DMS 273 treated with DMSO at 0.1 percent for 48 hours (cell line): ENCODE measurements around the gene TIMP3.
"Not testable (repeated sequence)": the region's sequence is repeated elsewhere in the genome, so short reads cannot be mapped to it uniquely, and the experiment has no call there.

Experiments
- DNase-seq: peaks from one replicate; lab custom pipeline; 2025; lab: John Stamatoyannopoulos, UW

Gene TIMP3

DNA sequence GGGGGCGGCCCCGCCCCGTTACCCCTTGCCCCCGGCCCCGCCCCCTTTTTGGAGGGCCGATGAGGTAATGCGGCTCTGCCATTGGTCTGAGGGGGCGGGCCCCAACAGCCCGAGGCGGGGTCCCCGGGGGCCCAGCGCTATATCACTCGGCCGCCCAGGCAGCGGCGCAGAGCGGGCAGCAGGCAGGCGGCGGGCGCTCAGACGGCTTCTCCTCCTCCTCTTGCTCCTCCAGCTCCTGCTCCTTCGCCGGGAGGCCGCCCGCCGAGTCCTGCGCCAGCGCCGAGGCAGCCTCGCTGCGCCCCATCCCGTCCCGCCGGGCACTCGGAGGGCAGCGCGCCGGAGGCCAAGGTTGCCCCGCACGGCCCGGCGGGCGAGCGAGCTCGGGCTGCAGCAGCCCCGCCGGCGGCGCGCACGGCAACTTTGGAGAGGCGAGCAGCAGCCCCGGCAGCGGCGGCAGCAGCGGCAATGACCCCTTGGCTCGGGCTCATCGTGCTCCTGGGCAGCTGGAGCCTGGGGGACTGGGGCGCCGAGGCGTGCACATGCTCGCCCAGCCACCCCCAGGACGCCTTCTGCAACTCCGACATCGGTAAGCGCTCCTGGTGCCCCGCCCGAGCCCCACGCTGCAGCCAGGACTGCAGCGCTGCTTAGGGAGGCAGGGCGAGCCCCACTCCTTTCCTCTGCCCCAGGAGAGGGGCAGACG lies at the start of gene TIMP3:
Gene TIMP3, plus strand, starts transcription at position 169 of the 700 bp plus-strand sequence. Its CDS starts 297 bp downstream, at position 466.
- peak; percentile 11 for DNase-seq

DNA sequence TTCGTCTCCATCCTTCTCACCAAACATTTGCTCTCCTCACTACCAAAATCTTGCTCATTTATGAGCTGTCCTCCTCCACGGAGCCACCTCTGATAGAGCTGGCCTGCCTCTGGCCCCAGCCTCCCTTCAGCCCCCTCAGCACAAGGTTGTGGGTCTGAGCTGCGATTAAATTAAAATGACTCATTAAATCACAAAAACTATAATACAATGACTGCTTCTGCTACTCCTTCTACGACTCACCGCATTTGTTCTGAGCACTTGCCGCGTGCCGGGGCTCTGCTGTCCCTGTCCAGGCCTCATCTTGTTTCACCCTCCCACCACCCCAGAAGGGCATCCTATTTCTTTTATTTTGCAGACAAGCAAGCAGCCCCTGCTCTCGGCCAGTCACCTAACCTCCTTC lies 49.2 kb upstream of the TIMP3 start:
- DNase-seq, result no peak

GRCh38 chr22:32752816-32753520 lies 48.5 kb upstream of the TIMP3 start:
- no peak for DNase-seq

GRCh38 chr22:32753591-32753990 lies 47.9 kb upstream of the TIMP3 start:
- DNase-seq, result no peak

DNA sequence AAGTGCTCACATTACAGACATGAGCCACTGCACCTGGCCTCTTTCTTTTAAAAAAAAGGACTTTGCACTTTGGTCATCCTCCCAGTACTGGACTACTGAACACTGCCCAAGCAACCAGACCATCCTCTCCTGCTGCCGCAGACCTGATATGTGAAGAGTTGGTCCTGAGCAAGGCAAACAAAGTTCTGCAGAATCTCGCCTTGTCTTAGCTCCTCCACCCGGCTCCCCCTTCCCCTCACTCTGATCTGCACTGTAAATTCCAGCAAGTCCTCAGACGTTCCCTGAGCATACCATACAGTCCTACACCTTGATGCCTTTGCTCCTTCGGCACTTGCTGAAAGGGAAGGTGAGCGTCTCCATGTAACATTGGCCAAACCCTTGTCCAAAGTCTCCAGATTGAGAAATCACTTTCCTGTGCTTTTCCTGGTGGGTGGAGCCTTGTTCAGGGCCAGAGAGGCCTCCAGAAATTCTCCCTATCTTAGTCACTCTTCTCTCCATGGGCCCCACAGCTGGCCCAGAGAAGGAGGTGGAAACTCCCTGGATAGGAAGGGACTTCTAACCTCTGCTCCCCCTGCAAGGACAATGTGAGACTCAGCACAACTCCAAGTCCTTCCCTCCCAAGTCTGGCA lies 47.0 kb upstream of the TIMP3 start:
- DNase-seq, result no peak

GRCh38 chr22:32757086-32757762 lies 44.3 kb upstream of the TIMP3 start:
- not testable (repeated sequence) for DNase-seq

DNA sequence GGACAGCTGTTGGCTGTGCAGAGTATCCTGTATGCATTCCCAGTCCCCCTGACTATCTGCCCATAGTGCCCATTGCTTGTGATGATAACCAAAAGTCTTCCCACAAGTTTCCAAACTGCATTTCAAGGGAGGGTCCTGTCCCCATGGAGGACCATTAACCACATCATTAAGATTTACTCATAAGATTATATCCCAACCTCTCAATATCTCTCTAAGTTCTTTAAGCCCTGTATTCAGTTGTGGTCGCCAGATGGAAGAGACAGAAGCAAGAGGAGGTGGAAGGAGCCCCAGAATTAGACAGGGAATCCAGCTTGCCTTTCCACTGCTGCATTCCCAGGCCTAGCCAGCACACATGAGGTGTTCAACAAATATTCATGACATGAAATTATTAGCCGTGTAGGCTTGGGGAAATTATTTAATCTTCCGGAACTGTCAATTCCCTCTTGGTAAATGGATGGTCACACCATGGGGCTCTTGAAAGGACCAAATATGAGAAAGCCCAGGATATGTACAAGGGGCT lies 42.6 kb upstream of the TIMP3 start:
- no peak for DNase-seq

GRCh38 chr22:32760396-32760795 lies 41.1 kb upstream of the TIMP3 start:
- DNase-seq, result no peak

DNA sequence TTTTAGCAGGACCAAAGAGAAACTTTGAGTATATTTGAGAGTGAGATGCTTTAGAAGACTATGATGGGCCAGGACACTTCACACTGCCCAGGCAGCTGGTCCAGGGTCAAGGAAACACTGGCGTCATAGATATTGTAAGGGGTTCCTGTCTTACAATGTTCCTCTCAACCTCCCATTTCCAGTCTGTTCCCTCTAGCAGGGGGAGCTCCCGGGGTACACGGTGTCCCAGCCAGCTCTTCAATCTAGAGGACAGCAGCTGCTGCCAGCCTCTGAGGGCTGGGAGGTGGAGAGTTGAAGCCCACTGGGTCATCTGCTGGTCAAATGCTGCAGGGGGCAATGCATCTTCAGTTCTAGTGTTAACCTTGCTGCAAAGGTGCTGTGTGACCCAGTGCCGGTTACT lies 40.7 kb upstream of the TIMP3 start:
- no peak for DNase-seq

GRCh38 chr22:32761251-32761903 lies 40.1 kb upstream of the TIMP3 start:
- DNase-seq, result no peak

GRCh38 chr22:32764330-32765131 lies 37.0 kb upstream of the TIMP3 start:
- no peak for DNase-seq

- no peak for DNase-seq
Observed at GRCh38 chr22:32765132-32765618, 36.3 kb upstream of the TIMP3 start.

GRCh38 chr22:32771756-32772155 lies 29.7 kb upstream of the TIMP3 start:
- DNase-seq, result no peak

DNA sequence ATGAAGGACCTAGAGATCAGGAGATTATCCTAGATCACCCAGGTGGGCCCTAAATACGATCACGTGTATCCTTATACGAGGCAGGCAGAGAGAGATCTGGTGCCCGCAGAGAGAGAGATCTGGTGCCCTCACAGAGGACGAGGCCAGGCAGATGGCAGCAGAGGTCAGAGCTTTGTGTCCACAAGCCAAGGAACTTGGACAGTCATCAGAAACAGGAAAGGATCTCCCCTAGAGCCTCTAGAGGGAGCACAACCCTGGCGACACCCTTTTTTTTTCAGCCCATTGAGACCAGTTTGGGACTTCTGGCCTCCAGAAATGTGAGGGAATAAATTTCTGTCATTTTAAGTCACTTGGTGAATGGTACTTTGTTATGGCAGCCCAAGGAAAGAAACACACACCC lies 25.5 kb upstream of the TIMP3 start:
- DNase-seq, result no peak

DNA sequence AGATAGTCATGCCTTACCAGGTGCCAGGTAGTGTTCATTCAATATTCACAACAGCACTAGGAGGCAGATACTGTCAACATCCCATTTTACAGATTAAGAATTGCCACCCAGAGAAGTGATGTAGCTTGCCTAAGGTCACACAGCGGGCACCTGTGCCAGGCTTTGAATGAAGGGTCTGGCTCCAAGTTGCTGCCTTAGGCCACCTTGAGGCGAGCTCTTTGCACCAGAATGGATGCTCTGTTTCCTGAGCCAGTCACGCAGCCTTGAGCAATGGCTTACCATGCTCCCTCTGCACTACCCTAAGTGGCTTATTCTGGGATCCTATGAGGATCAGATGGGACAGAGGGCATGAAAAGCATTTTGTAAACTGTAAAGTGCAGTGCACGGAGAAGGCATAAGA lies 25.1 kb upstream of the TIMP3 start:
- DNase-seq, result no peak

- DNase-seq, result no peak
Observed at GRCh38 chr22:32776802-32777201, 24.7 kb upstream of the TIMP3 start.

DNA sequence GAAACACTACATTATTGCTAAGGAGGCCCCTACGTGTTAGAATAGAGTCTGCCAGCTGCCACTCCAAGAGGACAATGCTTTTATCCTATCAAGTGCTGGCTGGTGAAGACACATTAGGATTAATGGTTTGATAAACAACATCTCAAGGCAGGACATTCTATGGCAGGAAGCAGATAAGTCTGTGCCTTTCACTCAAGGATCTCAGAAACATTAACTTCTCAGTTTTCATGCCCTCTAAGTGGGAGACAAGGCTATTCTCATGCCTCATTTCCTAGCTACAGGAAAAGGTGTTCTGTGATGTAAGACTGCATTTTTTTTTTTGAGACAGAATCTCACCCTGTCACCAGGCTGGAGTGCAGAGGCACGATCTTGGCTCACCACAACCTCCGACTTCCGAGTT lies 23.5 kb upstream of the TIMP3 start:
- DNase-seq, result no peak

GRCh38 chr22:32780726-32781310 lies 20.7 kb upstream of the TIMP3 start:
- DNase-seq, result no peak

GRCh38 chr22:32781695-32782094 lies 19.8 kb upstream of the TIMP3 start:
- DNase-seq, result no peak

DNA sequence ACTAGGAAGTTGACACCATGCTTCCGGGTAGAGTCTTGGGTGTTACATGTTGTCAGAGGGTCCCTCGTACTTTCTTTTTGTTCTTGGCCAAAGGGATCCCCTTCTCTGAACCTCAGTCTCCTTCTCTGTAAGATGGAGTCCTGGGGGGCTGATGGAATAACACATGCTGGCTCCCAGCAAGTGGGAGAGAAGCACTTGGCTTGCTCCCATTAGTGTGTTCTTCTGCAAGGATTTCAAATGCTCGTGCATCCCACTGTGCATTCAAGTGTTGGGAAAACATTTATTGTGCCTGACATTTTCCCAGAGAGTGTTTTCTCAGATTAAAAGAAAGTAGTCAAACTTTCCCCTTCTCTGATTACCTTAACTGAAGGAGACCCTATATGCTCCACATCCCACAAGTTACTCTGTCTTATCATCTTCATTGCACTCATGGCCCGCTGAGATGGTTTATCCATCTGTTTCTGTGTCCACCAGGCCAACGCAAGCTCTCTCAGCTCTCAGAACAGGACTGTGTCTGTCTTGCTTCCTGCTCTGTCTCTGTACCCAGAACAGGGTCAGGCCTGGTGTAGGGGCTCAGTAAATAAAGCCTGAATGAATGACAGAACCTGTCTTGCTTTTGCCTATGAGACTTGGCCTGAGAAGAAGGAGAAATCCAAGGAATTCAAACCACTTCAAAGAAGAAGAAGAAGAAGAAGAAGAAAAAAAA lies 16.0 kb upstream of the TIMP3 start:
- no peak for DNase-seq
